ENCODE data around the gene ABCA2.

The ABCA2 gene

DNA sequence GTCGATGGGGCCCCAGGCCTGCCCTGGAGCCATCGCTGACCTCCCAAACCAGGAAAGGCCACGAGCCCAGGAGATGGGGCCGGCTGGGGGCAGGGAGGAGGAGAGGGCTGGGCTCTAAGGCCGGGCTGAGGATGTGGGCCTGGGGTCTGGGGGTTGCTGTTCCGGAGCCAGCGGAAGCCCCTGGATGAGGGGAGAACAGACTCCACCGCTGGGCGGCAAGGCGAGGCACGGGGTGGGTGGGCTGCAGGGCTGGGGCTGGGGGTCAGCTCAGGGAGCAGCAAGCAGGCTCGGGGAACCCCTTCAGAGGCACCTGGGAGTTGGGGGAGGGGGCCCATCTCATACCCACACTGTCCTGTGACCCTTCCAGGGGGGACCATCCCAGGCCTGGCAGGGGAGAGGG, 64.3 kb downstream of the ABCA2 start:
- DNase-seq (ENCODE audit: low read depth in 3 of 3): no peak

DNA sequence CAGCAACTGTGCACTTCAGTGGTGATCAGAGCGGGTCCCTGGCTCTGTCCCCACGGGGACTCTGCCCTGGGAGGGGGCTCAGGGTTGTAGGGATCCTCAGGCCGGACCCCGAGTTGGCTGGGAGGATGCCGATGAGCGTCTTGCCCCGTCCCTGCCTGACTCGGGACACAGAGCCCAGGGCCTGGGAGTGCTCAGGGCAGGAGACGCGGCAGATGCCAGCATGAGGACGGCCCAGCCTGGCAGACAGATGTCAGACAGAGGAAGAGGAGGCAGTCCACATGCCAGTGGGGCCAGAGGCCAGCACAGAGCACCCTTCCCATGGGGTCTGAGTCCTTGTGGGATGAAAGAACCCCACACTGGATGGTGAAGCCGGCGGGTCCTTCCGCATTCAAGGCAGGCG, 64.7 kb downstream of the ABCA2 start:
- no peak for DNase-seq (ENCODE audit: low read depth in 3 of 3)

DNA sequence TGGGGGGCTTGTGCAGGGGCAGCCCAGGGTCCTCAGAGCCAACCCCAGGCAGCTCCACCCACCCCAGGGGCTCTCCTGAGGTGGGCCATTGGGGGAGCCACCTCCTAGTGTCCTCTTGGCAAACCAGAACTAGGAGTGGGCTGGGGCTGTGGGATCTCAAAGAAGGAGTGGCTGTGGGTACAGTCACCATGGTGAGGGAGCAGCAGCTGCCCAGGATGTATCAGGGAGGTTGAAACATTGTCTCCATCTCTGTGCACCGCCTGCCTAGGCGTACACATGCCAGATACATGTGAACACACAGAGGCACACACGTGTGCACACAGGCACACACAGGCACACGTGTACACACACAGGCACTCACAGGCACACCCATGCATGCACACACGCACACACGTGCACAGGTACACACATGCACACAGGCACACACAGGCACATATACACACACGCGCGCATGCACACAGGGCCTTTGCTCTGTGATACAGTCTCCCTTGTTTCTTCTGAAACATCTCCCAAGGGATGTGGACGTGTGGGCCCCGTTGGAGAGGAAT, 65.3 kb downstream of the ABCA2 start:
- no peak for DNase-seq (ENCODE audit: low read depth in 3 of 3)

DNA sequence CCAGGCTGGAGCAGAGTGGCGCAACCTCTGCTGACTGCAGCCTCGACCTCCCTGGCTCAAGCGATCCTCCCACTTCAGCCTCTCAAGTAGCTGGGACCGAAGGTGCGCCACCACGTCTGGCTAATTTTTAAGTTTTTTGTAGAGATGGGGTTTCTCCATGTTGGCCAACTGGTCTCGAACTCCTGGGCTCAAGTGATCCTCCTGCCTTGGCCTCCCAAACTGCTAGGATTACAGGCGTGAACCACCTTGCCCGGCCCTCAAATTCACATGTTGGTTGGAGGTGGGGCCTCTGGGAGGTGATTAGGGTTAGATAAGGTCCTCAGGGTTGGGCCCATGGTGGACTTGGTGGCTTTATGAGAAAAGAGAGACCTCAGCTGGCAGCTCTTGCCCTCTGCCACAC, 65.9 kb downstream of the ABCA2 start:
- no peak for DNase-seq (ENCODE audit: low read depth in 3 of 3)

DNA sequence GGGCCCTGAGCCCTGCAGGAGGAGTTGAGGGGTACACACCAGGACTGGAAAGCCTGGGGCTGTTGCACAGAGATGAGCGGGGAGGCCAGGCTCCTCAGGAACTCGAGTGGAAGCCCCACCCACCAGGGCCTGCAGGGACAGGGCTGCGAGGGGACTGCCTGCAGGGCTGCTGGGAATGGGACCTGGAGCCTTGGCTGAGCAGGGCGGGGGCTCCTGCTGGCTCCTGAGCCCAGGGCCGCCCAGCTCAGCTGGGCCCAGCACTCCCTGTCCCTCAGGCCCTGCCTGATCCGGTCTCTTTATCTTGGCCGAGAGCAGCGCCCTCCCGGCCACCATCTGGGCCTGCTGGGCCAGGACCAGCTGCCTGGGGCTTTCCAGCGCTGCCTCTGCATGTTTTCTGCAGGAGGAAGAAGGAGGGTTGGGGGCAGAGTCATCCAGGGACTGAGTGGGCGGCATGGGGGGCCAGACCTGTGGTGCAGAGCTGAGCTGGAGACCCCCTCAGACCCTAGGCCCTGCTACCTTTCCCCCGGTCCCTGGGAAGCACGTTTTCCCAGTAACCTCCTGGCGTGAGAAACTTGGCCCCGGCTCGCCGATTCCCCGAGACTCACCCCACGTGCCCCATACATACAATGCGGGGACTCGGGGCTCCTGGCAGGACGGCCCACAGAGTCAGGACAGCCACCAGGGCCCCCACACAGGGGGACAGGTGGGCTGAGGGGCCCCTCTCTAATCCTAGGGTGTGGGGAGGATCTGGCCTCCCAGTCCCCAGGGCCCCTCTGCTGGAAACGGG, 66.6 kb downstream of the ABCA2 start:
- no peak for DNase-seq (ENCODE audit: low read depth in 3 of 3)

DNA sequence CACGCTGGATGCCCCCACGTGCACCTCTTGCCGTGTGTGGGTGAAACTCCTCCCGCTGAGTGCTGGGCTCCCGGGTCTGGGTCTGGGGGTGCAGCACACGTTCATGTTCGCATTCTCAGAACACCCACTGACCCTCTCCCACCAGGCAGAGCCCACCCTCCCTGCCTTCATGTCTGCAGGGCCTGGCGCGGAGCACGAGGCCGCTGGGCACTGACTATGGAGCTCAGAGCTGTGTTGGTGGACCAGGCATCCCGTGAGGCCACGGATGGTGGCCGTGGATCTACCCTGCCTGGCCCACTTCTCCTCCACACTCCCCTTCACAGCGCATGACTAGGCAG, 67.1 kb downstream of the ABCA2 start:
- no peak for DNase-seq (ENCODE audit: low read depth in 3 of 3)

DNA sequence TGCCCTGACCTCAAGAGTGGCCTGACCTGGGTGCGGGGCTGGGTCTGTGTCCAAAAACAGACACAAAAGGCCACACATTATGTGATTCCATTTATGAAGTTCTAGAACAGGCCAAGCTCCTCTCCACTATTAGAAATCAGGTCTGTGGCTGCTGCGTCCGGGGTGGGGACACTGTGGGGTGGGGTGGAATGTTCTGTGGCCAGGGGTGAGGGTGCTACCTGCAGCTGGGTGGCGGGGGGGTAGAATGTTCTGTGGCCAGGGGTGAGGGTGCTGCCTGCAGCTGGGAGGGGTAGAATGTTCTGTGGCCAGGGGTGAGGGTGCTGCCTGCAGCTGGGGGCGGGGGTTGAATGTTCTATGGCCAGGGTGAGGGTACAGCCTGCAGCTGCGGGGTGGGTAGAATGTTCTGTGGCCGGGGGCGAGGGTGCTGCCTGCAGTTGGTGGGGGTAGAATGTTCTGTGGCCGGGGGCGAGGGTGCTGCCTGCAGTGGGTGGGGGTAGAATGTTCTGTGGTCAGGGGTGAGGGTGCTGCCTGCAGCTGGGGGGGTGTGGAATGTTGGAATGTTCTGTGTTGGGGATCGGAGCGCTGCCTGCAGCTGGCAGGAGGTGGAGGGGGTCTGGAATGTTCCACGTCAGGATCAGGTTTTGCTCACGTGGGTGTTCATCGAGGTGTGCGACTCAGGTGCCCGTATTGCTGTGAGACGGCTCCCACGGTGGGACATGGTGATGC, 67.7 kb downstream of the ABCA2 start:
- no peak for DNase-seq (ENCODE audit: low read depth in 3 of 3)

DNA sequence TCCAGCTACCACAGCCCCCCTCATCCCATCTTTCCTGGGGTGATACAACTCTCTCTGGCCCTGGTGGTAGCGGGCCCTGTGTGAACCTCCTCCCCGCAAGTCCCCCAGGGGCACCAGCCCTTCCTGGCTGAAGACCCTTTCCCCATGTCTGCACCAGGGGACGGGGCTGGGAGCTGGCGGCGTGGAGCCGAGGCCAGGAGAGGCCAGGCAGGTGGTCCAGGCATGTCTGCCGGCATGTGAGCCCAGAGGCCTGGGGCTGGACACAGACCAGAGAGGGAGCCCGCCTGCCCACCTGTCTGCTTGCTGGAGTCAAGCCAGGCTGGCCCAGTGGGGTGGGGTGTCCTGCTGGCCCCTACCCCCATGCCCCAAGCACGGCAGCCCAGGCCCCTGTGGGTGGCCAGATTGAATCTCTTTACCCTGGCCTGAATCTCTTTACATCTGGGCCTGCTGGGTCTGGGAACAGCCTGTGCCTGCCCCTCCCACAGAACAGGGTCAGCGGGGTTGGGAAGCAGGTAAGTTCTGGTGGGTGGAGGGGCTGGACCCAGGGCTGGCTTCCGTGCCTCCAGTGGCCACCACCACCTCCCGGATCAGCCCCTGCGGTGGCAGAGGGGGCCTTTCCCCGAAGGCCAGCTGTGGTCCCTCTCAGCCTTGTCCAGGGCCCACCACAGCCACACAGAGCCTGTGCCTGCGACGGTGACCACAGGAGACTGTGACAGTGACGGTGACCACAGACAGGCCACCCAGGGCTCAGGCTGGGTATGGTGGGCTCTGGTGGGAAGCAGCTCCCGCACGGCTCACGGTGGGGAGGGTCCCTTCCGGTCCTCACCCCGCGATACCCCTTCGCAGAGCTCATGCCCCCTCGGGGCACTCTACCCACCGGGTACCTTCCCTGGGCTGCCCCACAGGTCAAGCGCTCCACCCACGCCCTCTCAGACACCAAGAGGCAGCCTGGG, 68.9 kb downstream of the ABCA2 start:
- no peak for DNase-seq (ENCODE audit: low read depth in 3 of 3)

DNA sequence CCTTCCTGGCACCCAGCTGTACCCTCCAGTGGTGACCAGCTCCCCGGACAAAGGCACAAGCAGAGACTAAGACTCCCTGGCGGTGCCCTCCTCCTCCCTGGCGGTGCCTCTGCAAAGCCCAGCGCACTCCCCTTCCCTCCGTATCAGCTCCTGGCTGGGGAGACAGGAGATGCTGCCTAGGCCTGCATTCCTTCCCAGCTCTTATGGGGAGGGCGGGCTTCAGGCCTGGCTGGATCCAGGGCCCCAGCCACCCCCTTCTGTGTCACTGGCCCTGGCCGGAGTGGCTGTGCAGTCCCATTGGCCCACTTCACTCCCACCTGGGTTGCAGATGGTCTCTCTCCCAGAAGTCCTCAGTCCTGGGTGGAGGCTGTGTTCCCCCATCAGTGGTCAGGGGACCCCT, 69.6 kb downstream of the ABCA2 start:
- no peak for DNase-seq (ENCODE audit: low read depth in 3 of 3)

DNA sequence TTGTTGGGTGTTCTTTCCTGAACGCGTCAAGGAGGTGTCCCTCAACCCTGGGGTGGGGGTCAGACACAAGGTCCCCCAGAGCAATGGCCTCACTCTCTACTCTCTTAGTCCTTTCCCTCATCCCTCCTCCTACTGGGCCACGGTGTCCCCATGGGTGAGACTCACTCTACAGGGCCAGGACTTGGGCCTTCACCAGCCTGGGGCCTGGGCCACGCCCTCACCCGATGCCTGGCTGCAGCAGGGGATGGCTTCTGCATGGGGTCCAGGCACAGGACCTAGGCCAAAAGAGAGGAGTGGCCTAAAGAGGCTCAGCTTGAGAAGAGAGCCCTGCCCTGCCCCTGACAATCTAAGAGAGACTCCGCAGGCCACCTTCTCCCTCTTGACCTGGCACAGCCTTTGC, 70.1 kb downstream of the ABCA2 start:
- DNase-seq (ENCODE audit: low read depth in 3 of 3): no peak

DNA sequence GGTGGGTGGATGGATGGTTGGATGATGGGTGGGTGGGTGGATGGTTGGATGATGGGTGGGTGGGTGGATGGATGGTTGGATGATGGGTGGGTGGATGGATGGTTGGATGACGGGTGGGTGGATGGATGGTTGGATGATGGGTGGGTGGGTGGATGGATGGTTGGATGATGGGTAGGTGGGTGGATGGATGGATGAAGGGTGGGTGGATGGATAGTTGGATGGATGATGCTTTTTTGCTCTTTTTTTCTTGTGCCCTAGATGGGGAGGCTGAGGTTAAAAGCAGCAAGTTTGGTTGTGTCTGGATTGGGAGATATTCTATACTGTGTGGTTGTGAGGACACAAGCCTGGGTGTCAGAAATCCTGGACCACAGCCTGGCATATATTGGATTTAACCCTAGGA, 70.6 kb downstream of the ABCA2 start:
- no peak for DNase-seq (ENCODE audit: low read depth in 3 of 3)

Measured in stimulated activated CD4-positive, alpha-beta T cell treated with anti-CD3 and anti-CD28 coated beads, TNF-alpha, amount 100 ng/mL, for 4 hours (primary cell).